ENCODE results near the gene SDHB. TPM values are rescaled to one million over a fixed set of nuclear protein-coding genes. Genes with fewer than 3 reads are reported as not detected.

SDHB gene
- total RNA-seq, 1 experiment from 2014 or later, result 70.1 TPM

DNA sequence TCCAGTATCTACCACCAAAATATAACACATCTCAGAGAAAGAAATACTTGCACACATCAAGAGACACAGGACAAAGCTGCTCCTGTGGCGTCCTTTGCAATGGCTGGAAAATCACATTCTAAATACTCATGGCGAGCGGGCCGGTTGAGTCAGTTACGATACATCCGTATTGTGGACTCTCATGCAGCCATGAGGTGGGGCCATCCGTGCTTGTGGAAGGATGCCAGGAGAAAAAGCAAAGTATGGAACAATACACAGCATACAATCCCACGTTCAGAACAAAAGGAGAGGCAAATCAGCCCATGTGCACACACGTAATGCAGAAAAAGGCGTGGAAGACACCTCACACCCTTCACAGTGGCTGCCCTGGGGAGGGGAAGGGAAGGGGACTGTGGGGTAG lies 55.2 kb downstream of the SDHB start:
- H3K4me3 Mint-ChIP-seq (ENCODE audit: low read depth, unreplicated experiment), result no peak overlapping the region
- BruUV-seq (replicated peaks), result no TSS peak
- no peaks in the 10 kb centered on the region for H3K4me1 Mint-ChIP-seq (ENCODE audit: low read depth, unreplicated experiment)
- DNase-seq, result no peak
- TF ChIP-seq, protein P1, sequence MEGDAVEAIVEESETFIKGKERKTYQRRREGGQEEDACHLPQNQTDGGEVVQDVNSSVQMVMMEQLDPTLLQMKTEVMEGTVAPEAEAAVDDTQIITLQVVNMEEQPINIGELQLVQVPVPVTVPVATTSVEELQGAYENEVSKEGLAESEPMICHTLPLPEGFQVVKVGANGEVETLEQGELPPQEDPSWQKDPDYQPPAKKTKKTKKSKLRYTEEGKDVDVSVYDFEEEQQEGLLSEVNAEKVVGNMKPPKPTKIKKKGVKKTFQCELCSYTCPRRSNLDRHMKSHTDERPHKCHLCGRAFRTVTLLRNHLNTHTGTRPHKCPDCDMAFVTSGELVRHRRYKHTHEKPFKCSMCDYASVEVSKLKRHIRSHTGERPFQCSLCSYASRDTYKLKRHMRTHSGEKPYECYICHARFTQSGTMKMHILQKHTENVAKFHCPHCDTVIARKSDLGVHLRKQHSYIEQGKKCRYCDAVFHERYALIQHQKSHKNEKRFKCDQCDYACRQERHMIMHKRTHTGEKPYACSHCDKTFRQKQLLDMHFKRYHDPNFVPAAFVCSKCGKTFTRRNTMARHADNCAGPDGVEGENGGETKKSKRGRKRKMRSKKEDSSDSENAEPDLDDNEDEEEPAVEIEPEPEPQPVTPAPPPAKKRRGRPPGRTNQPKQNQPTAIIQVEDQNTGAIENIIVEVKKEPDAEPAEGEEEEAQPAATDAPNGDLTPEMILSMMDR (IDR thresholded peaks at IDR 0.05; ENCODE audit: unreplicated experiment), result no peak
- intact Hi-C loops (cut with micrococcal nuclease; ENCODE audit: unreplicated experiment), result no loop called here
- H3K27me3 Mint-ChIP-seq (ENCODE audit: unreplicated experiment), result no peaks in the 10 kb centered on the region
- no peaks in the 10 kb centered on the region for H3K9me3 Mint-ChIP-seq (ENCODE audit: low read depth, unreplicated experiment)
- peaks cover 14% of the 10 kb centered on the region for H3K36me3 Mint-ChIP-seq (ENCODE audit: insufficient read depth, unreplicated experiment)
- no peak overlapping the region for H3K27ac Mint-ChIP-seq (ENCODE audit: unreplicated experiment)
- CTCF ChIA-PET, result no interaction called here

DNA sequence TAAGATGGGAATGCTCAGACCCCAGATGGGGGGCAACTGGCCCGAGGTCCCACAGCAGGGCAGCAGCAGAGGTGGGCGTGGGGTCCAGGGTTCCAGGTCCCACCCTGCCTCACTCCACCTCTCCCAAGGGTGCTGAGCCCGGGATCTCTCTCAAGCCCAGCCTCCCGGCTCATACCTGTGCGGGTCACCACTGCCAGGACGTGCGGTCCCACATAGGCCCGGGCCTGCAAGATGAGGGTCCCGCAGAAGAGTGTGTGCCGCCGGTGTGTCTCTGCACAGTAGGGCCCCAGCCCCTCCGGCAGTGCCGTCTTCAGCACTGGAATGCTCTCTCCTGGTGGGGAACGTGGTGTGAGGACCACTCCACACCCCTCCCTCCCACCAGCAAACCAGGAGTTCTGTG lies 57.0 kb downstream of the SDHB start:
- BruUV-seq (replicated peaks), result no TSS peak
- no peak overlapping the region for H3K27ac Mint-ChIP-seq (ENCODE audit: unreplicated experiment)
- TF ChIP-seq, protein P1 (IDR thresholded peaks at IDR 0.05; ENCODE audit: unreplicated experiment), result no peak
- no peaks in the 10 kb centered on the region for H3K9me3 Mint-ChIP-seq (ENCODE audit: low read depth, unreplicated experiment)
- no peak for DNase-seq
- H3K27me3 Mint-ChIP-seq (ENCODE audit: unreplicated experiment), result no peaks in the 10 kb centered on the region
- intact Hi-C loops (cut with micrococcal nuclease; ENCODE audit: unreplicated experiment), result no loop called here
- CTCF ChIA-PET, result interaction anchor here (0.6 kb wide), 1 partner anchor 778 kb away, joined by 6 read pairs; no protein-coding TSS in a partner anchor
- peaks cover 12% of the 10 kb centered on the region for H3K36me3 Mint-ChIP-seq (ENCODE audit: insufficient read depth, unreplicated experiment)
- H3K4me3 Mint-ChIP-seq (ENCODE audit: low read depth, unreplicated experiment), result no peak overlapping the region
- no peaks in the 10 kb centered on the region for H3K4me1 Mint-ChIP-seq (ENCODE audit: low read depth, unreplicated experiment)

DNA sequence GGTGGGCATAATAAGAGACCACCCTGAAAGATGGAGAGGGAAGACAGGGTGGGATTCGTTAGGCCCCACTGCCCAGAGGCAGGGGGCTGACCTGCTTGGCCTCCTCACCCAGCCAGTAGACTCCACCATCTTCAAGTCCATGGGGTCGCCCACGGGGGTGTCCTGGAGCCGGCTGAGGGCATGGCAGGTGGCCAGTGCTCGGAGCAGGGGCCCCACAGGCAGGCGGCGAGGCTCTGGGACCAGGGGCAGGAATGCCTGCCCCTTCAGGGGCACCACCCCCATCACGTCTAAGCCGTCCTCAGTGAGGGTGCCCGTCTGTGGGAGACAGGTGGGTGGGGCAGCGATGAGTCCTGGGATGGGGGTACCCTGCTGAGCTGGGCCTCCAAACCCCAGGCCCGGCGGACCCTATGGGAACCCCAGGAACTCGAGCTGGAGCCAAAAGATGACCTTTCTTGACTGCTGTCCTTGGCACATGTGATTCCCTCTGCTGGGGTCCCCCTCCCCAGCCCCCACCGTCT lies 60.3 kb downstream of the SDHB start:
- Mint-ChIP-seq H3K36me3 (ENCODE audit: insufficient read depth, unreplicated experiment) (peaks cover 7% of the 10 kb centered on the region), H3K27ac (ENCODE audit: unreplicated experiment) (no peak overlapping the region), H3K4me3 (ENCODE audit: low read depth, unreplicated experiment) (no peak overlapping the region), H3K9me3 (ENCODE audit: low read depth, unreplicated experiment) (no peaks in the 10 kb centered on the region), H3K4me1 (ENCODE audit: low read depth, unreplicated experiment) (no peaks in the 10 kb centered on the region), H3K27me3 (ENCODE audit: unreplicated experiment) (no peaks in the 10 kb centered on the region)
- intact Hi-C loops (cut with micrococcal nuclease; ENCODE audit: unreplicated experiment), result no loop called here
- DNase-seq, result no peak
- TF ChIP-seq, protein P1 (IDR thresholded peaks at IDR 0.05; ENCODE audit: unreplicated experiment), result no peak
- no TSS peak for BruUV-seq (replicated peaks)
- CTCF ChIA-PET, result no interaction called here

DNA sequence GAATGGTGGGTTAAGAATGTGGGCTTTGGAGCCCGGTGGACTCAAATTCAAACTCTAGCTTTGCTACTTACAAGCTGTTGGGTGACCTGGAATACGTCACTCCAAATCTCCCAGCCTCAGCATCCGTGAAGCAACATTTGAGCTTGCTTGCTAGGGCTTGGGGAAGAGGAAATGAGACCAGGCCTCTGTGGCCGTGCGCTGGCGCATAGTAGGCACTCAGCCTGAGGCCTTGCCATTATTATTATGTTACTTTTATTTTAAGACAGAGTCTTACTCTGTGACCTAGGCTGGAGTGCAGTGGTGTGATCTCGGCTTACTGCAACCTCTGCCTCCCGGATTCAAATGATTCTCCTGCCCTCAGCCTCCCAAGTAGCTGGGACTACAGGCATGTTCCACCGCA lies 61.2 kb downstream of the SDHB start:
- Mint-ChIP-seq H3K4me3 (ENCODE audit: low read depth, unreplicated experiment) (no peak overlapping the region), H3K27ac (ENCODE audit: unreplicated experiment) (no peak overlapping the region), H3K27me3 (ENCODE audit: unreplicated experiment) (no peaks in the 10 kb centered on the region), H3K9me3 (ENCODE audit: low read depth, unreplicated experiment) (no peaks in the 10 kb centered on the region), H3K36me3 (ENCODE audit: insufficient read depth, unreplicated experiment) (peaks cover 7% of the 10 kb centered on the region), H3K4me1 (ENCODE audit: low read depth, unreplicated experiment) (no peaks in the 10 kb centered on the region)
- CTCF ChIA-PET, result no interaction called here
- DNase-seq, result no peak
- TF ChIP-seq, protein P1 (IDR thresholded peaks at IDR 0.05; ENCODE audit: unreplicated experiment), result no peak
- no TSS peak for BruUV-seq (replicated peaks)
- intact Hi-C loops (cut with micrococcal nuclease; ENCODE audit: unreplicated experiment), result no loop called here
